ENCODE measurements around the gene ACYP2. TPM values are rescaled to one million over a fixed set of nuclear protein-coding genes. Genes with fewer than 3 reads are reported as not detected.
A peak's percentile ranks its signal among the peaks of the same experiment; 100 is the strongest.
"Not testable (repeated sequence)": the region's sequence is repeated elsewhere in the genome, so short reads cannot be mapped to it uniquely, and the experiment has no call there.

The ACYP2 gene
- polyA plus RNA-seq, 6 donors from 2014 or later: 10.0 to 28.9 (median 25.0) TPM

DNA sequence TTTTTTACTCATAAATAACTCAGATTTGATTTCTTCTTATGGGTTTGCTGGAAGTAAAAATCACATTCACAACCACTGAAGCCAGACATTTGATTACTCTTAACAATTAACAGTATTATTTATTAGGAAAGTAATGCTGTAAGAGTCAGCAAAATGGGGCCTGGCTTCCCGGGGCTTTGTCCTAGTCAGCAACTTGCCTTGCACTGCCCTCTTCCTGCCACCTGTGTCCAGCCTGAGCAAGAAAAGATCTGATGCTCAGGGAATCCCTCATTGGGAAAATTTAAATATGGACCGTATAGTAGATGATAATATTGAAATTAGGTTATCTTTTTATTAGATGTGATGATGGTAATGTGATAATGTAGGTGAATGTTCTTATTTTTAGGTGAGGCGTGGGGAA is 30.8 kb upstream of the ACYP2 start:
- DNase-seq: no peak
- H3K27ac Mint-ChIP-seq: no peak overlapping the region
- H3K4me1 Mint-ChIP-seq: peaks cover 9 to 22% (median 12%) of the 10 kb centered on the region in 3 donors
- H3K27me3 Mint-ChIP-seq: no peaks in the 10 kb centered on the region
- no peaks in the 10 kb centered on the region for H3K36me3 Mint-ChIP-seq
- ATAC-seq (ENCODE audit: low read depth in 2 of 2): no peak
- no peak overlapping the region for H3K4me3 Mint-ChIP-seq
- H3K9me3 Mint-ChIP-seq: no peaks in the 10 kb centered on the region

GRCh38 chr2:54085069-54085468 is 30.3 kb upstream of the ACYP2 start:
- Mint-ChIP-seq H3K27ac (peak overlapping the region in 2 of 6 donors; percentile 16 to 18), H3K27me3 (no peaks in the 10 kb centered on the region), H3K9me3 (no peaks in the 10 kb centered on the region), H3K36me3 (no peaks in the 10 kb centered on the region), H3K4me3 (no peak overlapping the region), H3K4me1 (peaks cover 9 to 22% (median 12%) of the 10 kb centered on the region in 3 donors)
- ATAC-seq (ENCODE audit: low read depth in 2 of 2) (no peak), DNase-seq (no peak)

DNA sequence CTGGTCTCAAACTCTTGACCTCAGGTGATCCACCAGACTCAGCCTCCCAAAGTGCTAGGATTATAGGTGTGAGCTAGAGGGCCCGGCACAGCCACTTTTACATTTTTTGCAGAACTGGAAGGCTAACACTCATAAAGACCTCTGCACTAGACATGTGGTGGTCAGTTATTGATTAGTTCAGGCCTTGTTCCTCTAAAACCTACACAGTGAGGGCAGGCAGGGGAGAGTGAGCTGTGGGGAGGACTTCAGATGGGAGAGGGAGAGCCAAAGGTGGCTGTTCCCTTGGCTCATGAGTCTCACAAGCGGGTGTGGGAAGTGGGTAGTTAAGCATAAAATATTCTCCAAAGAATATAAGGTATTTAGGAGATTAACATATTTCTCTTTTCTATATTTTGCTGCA is 29.3 kb upstream of the ACYP2 start:
- ATAC-seq (ENCODE audit: low read depth in 2 of 2) (no peak), DNase-seq (no peak)
- Mint-ChIP-seq H3K4me3 (no peak overlapping the region), H3K36me3 (no peaks in the 10 kb centered on the region), H3K9me3 (no peaks in the 10 kb centered on the region), H3K27ac (peak overlapping the region in 4 of 6 donors; percentile 27 to 80 (median 66)), H3K27me3 (no peaks in the 10 kb centered on the region), H3K4me1 (peaks cover 16 to 31% (median 20%) of the 10 kb centered on the region in 3 donors)

- H3K4me1 Mint-ChIP-seq: peaks cover 32 to 44% (median 33%) of the 10 kb centered on the region in 3 donors
- ATAC-seq (ENCODE audit: low read depth in 2 of 2): no peak
- no peaks in the 10 kb centered on the region for H3K27me3 Mint-ChIP-seq
- H3K4me3 Mint-ChIP-seq: no peak overlapping the region
- no peak for DNase-seq
- peak overlapping the region in 1 of 6 donors; percentile 17 for H3K27ac Mint-ChIP-seq
- peaks cover 0 to 3% of the 10 kb centered on the region in 2 donors for H3K36me3 Mint-ChIP-seq
- H3K9me3 Mint-ChIP-seq: no peaks in the 10 kb centered on the region
These were observed 27.2 kb upstream of the ACYP2 start for GRCh38 chr2:54088191-54088634.

- ATAC-seq (ENCODE audit: low read depth in 2 of 2) (no peak), DNase-seq (no peak)
- peaks cover 0 to 5% of the 10 kb centered on the region in 2 donors for H3K36me3 Mint-ChIP-seq
- H3K4me3 Mint-ChIP-seq: no peak overlapping the region
- peaks cover 35 to 49% (median 38%) of the 10 kb centered on the region in 3 donors for H3K4me1 Mint-ChIP-seq
- H3K27ac Mint-ChIP-seq: peak overlapping the region in 1 of 6 donors; percentile 17
- no peaks in the 10 kb centered on the region for H3K27me3 Mint-ChIP-seq
- peaks cover 0 to under 1% (median 0%) of the 10 kb centered on the region in 7 donors for H3K9me3 Mint-ChIP-seq
These were observed 26.7 kb upstream of the ACYP2 start for GRCh38 chr2:54088719-54089118.

DNA sequence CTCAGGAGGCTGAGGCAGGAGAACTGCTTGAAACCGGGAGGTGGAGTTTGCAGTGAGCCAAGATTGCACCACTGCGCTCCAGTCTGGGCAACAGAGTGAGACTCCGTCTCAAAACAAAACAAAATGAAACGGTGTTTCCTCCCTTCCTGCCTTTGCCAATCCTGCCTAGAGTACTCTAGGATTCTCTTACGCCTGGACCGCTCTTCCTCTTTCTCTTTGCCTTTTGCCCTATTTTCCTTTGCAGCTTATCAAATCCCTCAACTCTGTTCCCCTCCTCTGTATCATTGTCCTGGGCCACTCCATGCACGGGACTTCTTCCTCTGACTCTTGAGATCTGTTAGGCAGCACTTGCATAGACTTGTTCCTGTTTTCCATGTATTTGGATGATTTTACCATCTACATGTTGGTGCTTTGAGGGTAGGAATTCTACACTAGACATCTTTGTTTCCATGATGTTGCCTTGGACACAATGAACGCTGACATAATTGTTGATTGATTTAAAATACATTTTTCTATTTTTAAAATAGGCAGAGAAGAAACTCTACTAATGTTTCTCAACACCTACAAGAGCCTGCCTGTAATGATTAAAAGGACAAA is 24.8 kb upstream of the ACYP2 start:
- Mint-ChIP-seq H3K36me3 (peaks cover 0 to 9% of the 10 kb centered on the region in 2 donors), H3K4me1 (peaks cover 35 to 52% (median 37%) of the 10 kb centered on the region in 3 donors), H3K9me3 (peaks cover 0 to 5% (median 0%) of the 10 kb centered on the region in 7 donors), H3K27ac (peak overlapping the region in 4 of 6 donors; percentile 21 to 75 (median 48)), H3K27me3 (no peaks in the 10 kb centered on the region), H3K4me3 (no peak overlapping the region)
- ATAC-seq (ENCODE audit: low read depth in 2 of 2) (no peak), DNase-seq (no peak)

- ATAC-seq (ENCODE audit: low read depth in 2 of 2): peak; percentile 69 to 71
- Mint-ChIP-seq H3K27ac (peak overlapping the region; percentile 40 to 97 (median 77)), H3K4me3 (peak overlapping the region; percentile 7 to 88 (median 61)), H3K27me3 (no peaks in the 10 kb centered on the region), H3K9me3 (peaks cover 0 to 5% (median 3%) of the 10 kb centered on the region in 7 donors), H3K36me3 (peaks cover 0 to 13% of the 10 kb centered on the region in 2 donors), H3K4me1 (peaks cover 42 to 62% (median 49%) of the 10 kb centered on the region in 3 donors)
- DNase-seq: peak; percentile 20
These were observed 22.5 kb upstream of the ACYP2 start for GRCh38 chr2:54092940-54093339.

DNA sequence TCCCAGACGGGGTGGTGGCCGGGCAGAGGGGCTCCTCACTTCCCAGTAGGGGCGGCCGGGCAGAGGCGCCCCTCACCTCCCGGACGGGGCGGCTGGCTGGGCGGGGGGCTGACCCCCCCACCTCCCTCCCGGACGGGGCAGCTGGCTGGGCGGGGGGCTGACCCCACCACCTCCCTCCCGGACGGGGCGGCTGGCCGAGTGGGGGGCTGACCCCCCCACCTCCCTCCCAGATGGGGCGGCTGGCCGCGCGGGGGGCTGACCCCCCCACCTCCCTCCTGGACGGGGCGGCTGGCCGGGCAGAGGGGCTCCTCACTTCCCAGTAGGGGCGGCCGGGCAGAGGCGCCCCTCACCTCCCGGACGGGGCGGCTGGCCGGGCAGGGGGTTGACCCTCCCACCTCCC is 20.0 kb upstream of the ACYP2 start:
- DNase-seq; H3K27ac Mint-ChIP-seq; ATAC-seq (ENCODE audit: low read depth in 2 of 2); H3K27me3 Mint-ChIP-seq: not testable (repeated sequence)
- Mint-ChIP-seq H3K9me3 (peaks cover 3 to 14% (median 7%) of the 10 kb centered on the region in 7 donors), H3K4me3 (peak overlapping the region in 1 of 8 donors; percentile 55), H3K36me3 (peaks cover 8 to 13% of the 10 kb centered on the region in 2 donors), H3K4me1 (peaks cover 60 to 78% (median 72%) of the 10 kb centered on the region in 3 donors)

GRCh38 chr2:54096141-54096540 is 19.3 kb upstream of the ACYP2 start:
- not testable (repeated sequence) for DNase-seq; H3K27ac Mint-ChIP-seq; H3K27me3 Mint-ChIP-seq; ATAC-seq (ENCODE audit: low read depth in 2 of 2); H3K4me3 Mint-ChIP-seq
- Mint-ChIP-seq H3K9me3 (peaks cover 3 to 14% (median 7%) of the 10 kb centered on the region in 7 donors), H3K4me1 (peaks cover 55 to 79% (median 71%) of the 10 kb centered on the region in 3 donors), H3K36me3 (peaks cover 8 to 13% of the 10 kb centered on the region in 2 donors)

- Mint-ChIP-seq H3K27me3 (no peaks in the 10 kb centered on the region), H3K27ac (peak overlapping the region in 5 of 6 donors; percentile 41 to 96 (median 85)), H3K4me1 (peaks cover 56 to 81% (median 73%) of the 10 kb centered on the region in 3 donors), H3K4me3 (peak overlapping the region; percentile 28 to 86 (median 60)), H3K36me3 (peaks cover 8 to 13% of the 10 kb centered on the region in 2 donors), H3K9me3 (peaks cover 3 to 14% (median 7%) of the 10 kb centered on the region in 7 donors)
- DNase-seq (no peak), ATAC-seq (ENCODE audit: low read depth in 2 of 2) (no peak)
These were observed 18.3 kb upstream of the ACYP2 start for GRCh38 chr2:54097124-54097523.

DNA sequence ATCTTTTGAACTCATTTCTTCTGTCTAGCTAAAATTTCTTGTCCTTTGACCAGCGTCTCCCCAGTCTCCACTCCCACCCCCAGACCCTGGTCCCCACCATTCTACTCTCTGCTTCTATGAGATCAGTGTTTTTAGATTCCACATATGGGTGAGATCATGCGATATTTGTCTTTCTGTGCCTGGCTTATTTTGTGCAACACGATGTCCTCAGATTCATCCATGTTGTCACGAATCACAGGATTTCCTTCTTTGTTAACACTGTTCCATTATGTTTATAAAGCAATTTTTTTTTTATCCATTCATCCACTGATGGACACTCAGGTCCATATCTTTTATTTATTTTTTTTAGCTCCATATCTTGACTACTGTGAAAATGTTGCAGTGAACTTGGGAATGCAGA is 16.0 kb upstream of the ACYP2 start:
- Mint-ChIP-seq H3K27ac (peak overlapping the region; percentile 57 to 99 (median 96)), H3K4me3 (peak overlapping the region in 7 of 8 donors; percentile 54 to 92 (median 73)), H3K9me3 (peaks cover 0 to 9% (median 7%) of the 10 kb centered on the region in 7 donors), H3K36me3 (peaks cover 5 to 8% of the 10 kb centered on the region in 2 donors), H3K27me3 (no peaks in the 10 kb centered on the region), H3K4me1 (peaks cover 60 to 78% (median 68%) of the 10 kb centered on the region in 3 donors)
- ATAC-seq (ENCODE audit: low read depth in 2 of 2) (no peak), DNase-seq (no peak)

GRCh38 chr2:54099829-54100585 is 15.4 kb upstream of the ACYP2 start:
- H3K27ac Mint-ChIP-seq: peak overlapping the region; percentile 57 to 99 (median 96)

DNA sequence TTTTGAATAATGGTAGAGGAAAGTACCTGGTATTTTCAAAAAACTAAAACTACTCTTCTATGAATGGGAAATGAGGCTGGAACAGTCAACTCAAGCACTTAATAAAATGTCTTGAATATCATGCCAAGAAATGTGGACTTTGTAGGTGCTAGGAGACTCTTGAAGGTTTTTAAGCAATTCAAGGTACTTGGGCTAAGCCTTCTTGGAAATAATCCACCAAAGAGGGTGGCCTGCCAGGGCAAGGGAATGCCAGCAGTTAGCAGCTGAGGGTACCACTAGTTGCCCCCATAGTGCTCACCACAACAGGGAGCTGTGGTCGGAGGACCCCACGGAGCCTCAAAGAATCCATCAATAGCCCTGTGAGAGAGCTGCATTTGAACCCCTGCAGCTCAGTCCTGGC is 14.6 kb upstream of the ACYP2 start:
- peaks cover 63 to 83% (median 74%) of the 10 kb centered on the region in 3 donors for H3K4me1 Mint-ChIP-seq
- peak overlapping the region in 7 of 8 donors; percentile 41 to 92 (median 57) for H3K4me3 Mint-ChIP-seq
- no peak for ATAC-seq (ENCODE audit: low read depth in 2 of 2)

More at GRCh38 chr2:54099829-54100585, 15.4 kb upstream of the ACYP2 start:
- Mint-ChIP-seq H3K4me1 (peaks cover 61 to 83% (median 69%) of the 10 kb centered on the region in 3 donors), H3K27me3 (no peaks in the 10 kb centered on the region), H3K36me3 (peaks cover 5 to 8% of the 10 kb centered on the region in 2 donors), H3K9me3 (peaks cover 0 to 9% (median 7%) of the 10 kb centered on the region in 7 donors), H3K4me3 (peak overlapping the region; percentile 54 to 92 (median 74))
- DNase-seq (peak; percentile 82), ATAC-seq (ENCODE audit: low read depth in 2 of 2) (peak; percentile 84 to 87)

More for the DNA sequence above, 14.6 kb upstream of the ACYP2 start:
- DNase-seq: no peak
- peaks cover 0 to 9% (median 7%) of the 10 kb centered on the region in 7 donors for H3K9me3 Mint-ChIP-seq
- no peaks in the 10 kb centered on the region for H3K27me3 Mint-ChIP-seq
- peaks cover 5 to 8% of the 10 kb centered on the region in 2 donors for H3K36me3 Mint-ChIP-seq
- H3K27ac Mint-ChIP-seq: peak overlapping the region; percentile 56 to 99 (median 90)
